Smooth muscle cell (in vitro differentiated cells): ENCODE measurements around the gene WDR7. TPM values are rescaled to one million over a fixed set of nuclear protein-coding genes. Genes with fewer than 3 reads are reported as not detected.

ENCODE experiments used
- DNase-seq: peaks from one replicate; lab custom pipeline; 2025; ENCODE audit not compliant: unreplicated experiment; lab: John Stamatoyannopoulos, UW
- H2AFZ ChIP-seq: fragments of 200-600 bp; sonication (generic); 2 replicates; pipeline ENCODE4 v1.6.0; 2016; ENCODE audit warnings: antibody characterized with exemption, low read depth, mild to moderate bottlenecking
- H3F3A ChIP-seq: fragments of 200-600 bp; sonication (generic); 2 replicates; pipeline ENCODE4 v1.6.0; 2017; ENCODE audit warnings: antibody characterized with exemption, low read depth
- H3K27ac ChIP-seq: fragments of 200-600 bp; sonication (generic); 2 replicates; pipeline ENCODE4 v1.5.1; 2016; ENCODE audit warnings: low read depth, mild to moderate bottlenecking
- H3K27me3 ChIP-seq: fragments of 200-600 bp; sonication (generic); 2 replicates; pipeline ENCODE4 v1.6.1; 2016; ENCODE audit warnings: low read depth, mild to moderate bottlenecking
- H3K36me3 ChIP-seq: fragments of 200-600 bp; sonication (generic); 2 replicates; pipeline ENCODE4 v1.5.1; 2016; ENCODE audit warnings: low read depth
- H3K4me1 ChIP-seq: fragments of 200-600 bp; sonication (generic); 2 replicates; pipeline ENCODE4 v1.5.1; 2016; ENCODE audit warnings: low read depth
- H3K4me2 ChIP-seq: fragments of 200-600 bp; sonication (generic); 2 replicates; pipeline ENCODE4 v1.6.0; 2016; ENCODE audit warnings: mild to moderate bottlenecking
- H3K4me3 ChIP-seq: fragments of 200-600 bp; sonication (generic); 2 replicates; pipeline ENCODE4 v1.5.1; 2016; ENCODE audit warnings: mild to moderate bottlenecking
- H3K79me2 ChIP-seq: fragments of 200-600 bp; sonication (generic); 2 replicates; pipeline ENCODE4 v1.6.0; 2016; ENCODE audit warnings: low read depth, mild to moderate bottlenecking
- H3K9ac ChIP-seq: fragments of 200-600 bp; sonication (generic); 2 replicates; pipeline ENCODE4 v1.6.0; 2016; ENCODE audit warnings: low read depth
- H3K9me3 ChIP-seq: fragments of 200-600 bp; sonication (generic); replicated peaks from 2 replicates; pipeline ENCODE4 v1.5.1; 2016; ENCODE audit warnings: low read depth
- H4K20me1 ChIP-seq: fragments of 200-600 bp; sonication (generic); 2 replicates; pipeline ENCODE4 v1.6.0; 2016; ENCODE audit warnings: low read depth
- WGBS: methylation state at CpG from one replicate; pipeline ENCODE4 v1.1.7; 2016; ENCODE audit warnings: low lambda C conversion rate; 5-methylcytosine and 5-hydroxymethylcytosine counted together
- polyA plus RNA-seq: library from polyadenylated mRNA; unstranded; fragments of >200 nt; fragmentation: Nextera tagmentation; extraction: Ambion mirVana; gene quantifications from 2 replicates; pipeline ENCODE4 v1.2.1, GENCODE V29; 2016
- total RNA-seq: library from RNA; depleted of rRNA; stranded (reverse); fragments of >200 nt; gene quantifications from 2 replicates; pipeline ENCODE4 v1.2.3, GENCODE V29; 2014
- TF ChIP-seq, protein P1 (sequence below): fragments of 200-600 bp; sonication (generic); IDR thresholded peaks from 2 replicates; pipeline ENCODE4 v1.5.1; 2017; ENCODE audit warnings: borderline replicate concordance, mild to moderate bottlenecking, antibody characterized with exemption; ENCODE audit not compliant: insufficient read depth, poor library complexity, severe bottlenecking

The WDR7 gene
- total and polyA plus RNA-seq, 2 experiments from 2014 or later, result 5.3 to 9.2 TPM

DNA sequence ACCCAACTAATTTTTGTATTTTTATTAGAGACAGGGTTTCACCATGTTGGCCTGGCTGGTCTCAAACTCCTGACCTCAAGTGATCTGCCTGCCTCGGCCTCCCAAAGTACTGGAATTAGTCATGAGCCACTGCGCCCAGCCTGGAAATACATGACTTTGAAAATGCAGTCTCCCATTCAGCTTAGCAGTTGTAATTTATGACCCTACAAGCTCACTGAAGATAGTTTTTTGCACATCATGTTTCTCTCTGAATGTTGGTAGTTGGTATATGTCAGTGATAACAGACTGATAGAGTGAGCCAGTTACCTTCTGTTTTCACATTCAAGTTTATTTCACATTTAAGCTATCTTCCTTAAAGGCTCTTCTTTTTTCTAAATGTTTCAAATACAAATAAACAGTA lies 7.1 kb downstream of the WDR7 start:
- no peak overlapping the region for H3K27ac ChIP-seq
- no peaks in the 10 kb centered on the region for H3K4me1 ChIP-seq
- H3K79me2 ChIP-seq, result peaks cover 32% of the 10 kb centered on the region
- no peak overlapping the region for H3K9ac ChIP-seq
- no peaks in the 10 kb centered on the region for H3K27me3 ChIP-seq
- no peaks in the 10 kb centered on the region for H3K36me3 ChIP-seq
- H4K20me1 ChIP-seq, result peaks cover 9% of the 10 kb centered on the region
- TF ChIP-seq, protein P1, sequence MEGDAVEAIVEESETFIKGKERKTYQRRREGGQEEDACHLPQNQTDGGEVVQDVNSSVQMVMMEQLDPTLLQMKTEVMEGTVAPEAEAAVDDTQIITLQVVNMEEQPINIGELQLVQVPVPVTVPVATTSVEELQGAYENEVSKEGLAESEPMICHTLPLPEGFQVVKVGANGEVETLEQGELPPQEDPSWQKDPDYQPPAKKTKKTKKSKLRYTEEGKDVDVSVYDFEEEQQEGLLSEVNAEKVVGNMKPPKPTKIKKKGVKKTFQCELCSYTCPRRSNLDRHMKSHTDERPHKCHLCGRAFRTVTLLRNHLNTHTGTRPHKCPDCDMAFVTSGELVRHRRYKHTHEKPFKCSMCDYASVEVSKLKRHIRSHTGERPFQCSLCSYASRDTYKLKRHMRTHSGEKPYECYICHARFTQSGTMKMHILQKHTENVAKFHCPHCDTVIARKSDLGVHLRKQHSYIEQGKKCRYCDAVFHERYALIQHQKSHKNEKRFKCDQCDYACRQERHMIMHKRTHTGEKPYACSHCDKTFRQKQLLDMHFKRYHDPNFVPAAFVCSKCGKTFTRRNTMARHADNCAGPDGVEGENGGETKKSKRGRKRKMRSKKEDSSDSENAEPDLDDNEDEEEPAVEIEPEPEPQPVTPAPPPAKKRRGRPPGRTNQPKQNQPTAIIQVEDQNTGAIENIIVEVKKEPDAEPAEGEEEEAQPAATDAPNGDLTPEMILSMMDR, result no peak
- no peak overlapping the region for H2AFZ ChIP-seq
- no peaks in the 10 kb centered on the region for H3K9me3 ChIP-seq
- WGBS, result 86% methylated on average over 2 of the region's 2 CpGs
- H3K4me2 ChIP-seq, result no peak overlapping the region
- no peak overlapping the region for H3K4me3 ChIP-seq
- DNase-seq, result no peak
- H3F3A ChIP-seq, result no peaks in the 10 kb centered on the region

DNA sequence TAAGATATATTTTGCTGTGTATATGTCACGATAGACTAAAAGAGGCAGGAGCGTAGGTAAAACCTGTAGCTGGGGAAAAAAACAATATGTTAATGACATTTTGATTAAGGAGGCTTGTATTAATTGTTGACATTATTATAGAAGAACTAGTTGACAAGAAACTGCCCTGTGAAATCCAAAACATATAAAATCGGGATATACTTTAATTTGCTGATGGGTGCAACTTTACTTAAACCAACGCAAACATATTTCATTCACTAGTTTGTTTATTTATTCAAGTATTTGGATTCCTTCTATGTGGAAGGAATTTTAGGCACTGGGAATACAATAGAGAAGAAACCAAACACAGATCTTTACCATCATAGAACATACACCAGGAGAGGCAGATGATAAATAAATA lies 8.0 kb downstream of the WDR7 start:
- Histone ChIP-seq H3K79me2 (peaks cover 28% of the 10 kb centered on the region), H3K27ac (no peak overlapping the region), H3K4me3 (no peak overlapping the region), H3F3A (no peaks in the 10 kb centered on the region), H3K36me3 (no peaks in the 10 kb centered on the region), H3K27me3 (no peaks in the 10 kb centered on the region), H2AFZ (no peak overlapping the region), H3K4me2 (no peak overlapping the region), H3K9me3 (no peaks in the 10 kb centered on the region), H3K4me1 (no peaks in the 10 kb centered on the region), H3K9ac (no peak overlapping the region), H4K20me1 (peaks cover 12% of the 10 kb centered on the region)
- TF ChIP-seq, protein P1, result no peak
- 97% methylated on average over 4 of the region's 4 CpGs for WGBS
- no peak for DNase-seq

DNA sequence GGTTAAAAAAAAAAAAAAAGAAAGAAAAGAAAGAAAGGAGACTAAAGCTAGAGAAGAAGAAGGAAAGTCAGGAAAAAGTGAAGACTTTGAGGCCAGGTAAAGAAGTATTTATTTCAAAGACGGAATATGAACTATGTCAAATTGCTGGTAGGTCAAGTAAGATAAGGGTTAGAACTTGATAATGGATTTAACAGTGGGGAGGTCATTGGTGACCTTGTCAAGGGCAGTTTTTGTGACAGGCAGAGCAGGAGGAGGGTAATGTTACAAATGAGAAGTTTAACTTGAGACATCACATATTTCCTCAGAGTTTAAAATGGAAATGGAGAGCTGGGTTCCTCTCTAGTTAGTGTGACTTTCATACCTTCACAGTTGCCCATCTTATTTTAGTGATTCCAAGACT lies 9.5 kb downstream of the WDR7 start:
- H3K79me2 ChIP-seq, result peaks cover 17% of the 10 kb centered on the region
- no peaks in the 10 kb centered on the region for H3K9me3 ChIP-seq
- H3K27me3 ChIP-seq, result no peaks in the 10 kb centered on the region
- no peak overlapping the region for H3K4me2 ChIP-seq
- peaks cover 17% of the 10 kb centered on the region for H4K20me1 ChIP-seq
- WGBS, result 96% methylated on average over 1 of the region's 1 CpG
- no peak overlapping the region for H2AFZ ChIP-seq
- TF ChIP-seq, protein P1, result no peak
- H3F3A ChIP-seq, result no peaks in the 10 kb centered on the region
- no peak for DNase-seq
- H3K9ac ChIP-seq, result no peak overlapping the region
- H3K4me1 ChIP-seq, result no peaks in the 10 kb centered on the region
- no peaks in the 10 kb centered on the region for H3K36me3 ChIP-seq
- no peak overlapping the region for H3K27ac ChIP-seq
- H3K4me3 ChIP-seq, result no peak overlapping the region

DNA sequence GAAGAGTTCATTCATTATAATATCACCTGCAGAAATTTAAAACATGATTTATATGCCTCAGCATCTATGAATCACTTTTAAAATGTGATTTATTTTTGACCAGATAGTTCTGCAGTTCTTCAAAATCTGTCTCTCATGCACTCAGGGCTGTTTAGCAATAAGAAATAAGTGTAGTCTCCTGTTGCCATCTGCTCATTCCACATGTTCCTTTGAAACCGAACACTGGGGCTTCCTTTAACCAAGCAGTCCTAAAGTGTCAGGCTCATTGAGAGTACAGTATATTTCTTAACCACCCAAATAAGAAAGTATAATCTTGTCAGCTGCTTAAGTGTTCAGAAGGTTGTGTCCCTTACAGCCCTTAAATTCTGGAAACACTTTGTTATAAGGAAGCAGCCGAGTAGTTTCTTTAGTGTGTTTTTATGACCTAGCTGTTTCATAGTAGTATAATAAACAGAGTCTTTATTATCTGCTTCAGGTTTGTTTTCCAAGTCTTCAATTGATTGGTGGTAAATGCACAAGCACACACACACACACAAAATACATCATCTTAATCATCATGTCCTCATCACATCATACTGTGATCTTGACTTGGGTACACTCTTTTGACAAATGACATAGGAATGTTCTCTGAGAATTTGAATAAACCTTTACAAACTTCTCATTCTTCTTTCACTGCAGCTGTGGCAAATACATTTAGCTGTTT lies 10.4 kb downstream of the WDR7 start:
- Histone ChIP-seq H3K9ac (no peak overlapping the region), H4K20me1 (peaks cover 19% of the 10 kb centered on the region), H3K79me2 (peaks cover 16% of the 10 kb centered on the region), H2AFZ (no peak overlapping the region), H3K27me3 (no peaks in the 10 kb centered on the region), H3K4me3 (no peak overlapping the region), H3K27ac (no peak overlapping the region), H3K4me2 (no peak overlapping the region), H3F3A (no peaks in the 10 kb centered on the region), H3K9me3 (no peaks in the 10 kb centered on the region), H3K4me1 (no peaks in the 10 kb centered on the region), H3K36me3 (no peaks in the 10 kb centered on the region)
- TF ChIP-seq, protein P1, result no peak
- 45% methylated on average over 2 of the region's 2 CpGs for WGBS
- no peak for DNase-seq
